Measurements from ENCODE around the gene ATP6V1F.

GRCh38 chr7:128876586-128876977, 13.9 kb downstream of the ATP6V1F start:
- no peak for TF ChIP-seq POLR2A (IDR thresholded peaks at IDR 0.05)
- no peak for TF ChIP-seq CTCF (IDR thresholded peaks at IDR 0.05)
- TF ChIP-seq POLR2AphosphoS5 (IDR thresholded peaks at IDR 0.05; ENCODE audit: insufficient read depth in 1 of 2, low read depth in 1 of 2), result no peak
